ENCODE results near the gene PLXNA2.

- TF ChIP-seq, protein P1, sequence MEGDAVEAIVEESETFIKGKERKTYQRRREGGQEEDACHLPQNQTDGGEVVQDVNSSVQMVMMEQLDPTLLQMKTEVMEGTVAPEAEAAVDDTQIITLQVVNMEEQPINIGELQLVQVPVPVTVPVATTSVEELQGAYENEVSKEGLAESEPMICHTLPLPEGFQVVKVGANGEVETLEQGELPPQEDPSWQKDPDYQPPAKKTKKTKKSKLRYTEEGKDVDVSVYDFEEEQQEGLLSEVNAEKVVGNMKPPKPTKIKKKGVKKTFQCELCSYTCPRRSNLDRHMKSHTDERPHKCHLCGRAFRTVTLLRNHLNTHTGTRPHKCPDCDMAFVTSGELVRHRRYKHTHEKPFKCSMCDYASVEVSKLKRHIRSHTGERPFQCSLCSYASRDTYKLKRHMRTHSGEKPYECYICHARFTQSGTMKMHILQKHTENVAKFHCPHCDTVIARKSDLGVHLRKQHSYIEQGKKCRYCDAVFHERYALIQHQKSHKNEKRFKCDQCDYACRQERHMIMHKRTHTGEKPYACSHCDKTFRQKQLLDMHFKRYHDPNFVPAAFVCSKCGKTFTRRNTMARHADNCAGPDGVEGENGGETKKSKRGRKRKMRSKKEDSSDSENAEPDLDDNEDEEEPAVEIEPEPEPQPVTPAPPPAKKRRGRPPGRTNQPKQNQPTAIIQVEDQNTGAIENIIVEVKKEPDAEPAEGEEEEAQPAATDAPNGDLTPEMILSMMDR (conservative IDR thresholded peaks at IDR 0.05; ENCODE audit: low read depth, low read length): no peak
- TF ChIP-seq EZH2 (IDR thresholded peaks at IDR 0.05; ENCODE audit: borderline replicate concordance, low read depth, low read length, poor library complexity, severe bottlenecking): no peak
Measured at GRCh38 chr1:208291923-208292711, 47.9 kb upstream of the PLXNA2 start.
